GM18498 (cell line): ENCODE data around the gene ATP6V1D.
"Not testable (repeated sequence)": the region's sequence is repeated elsewhere in the genome, so short reads cannot be mapped to it uniquely, and the experiment has no call there.

ENCODE experiments used
- ATAC-seq: cut with Tn5 transposase; IDR thresholded peaks from one replicate; pipeline ENCODE4 v1.9.1; 2021; ENCODE audit warnings: mild to moderate bottlenecking, moderate library complexity; ENCODE audit not compliant: unreplicated experiment

The ATP6V1D gene

GRCh38 chr14:67359775-67360469 lies at the start of gene ATP6V1D, which contains the start of gene EIF2S1:
ATP6V1D (minus strand) TSS chr14:67359804; CDS start chr14:67359698, 106 bp downstream.
EIF2S1 (plus strand) TSS chr14:67360328; CDS start chr14:67364768, 4,440 bp downstream.
- ATAC-seq: peak; percentile 89

- ATAC-seq: not testable (repeated sequence)
Observed at GRCh38 chr14:67408122-67408801, 48.7 kb upstream of the ATP6V1D start.

- no peak for ATAC-seq
Observed at GRCh38 chr14:67405771-67406170, 46.2 kb upstream of the ATP6V1D start.

- ATAC-seq: no peak
Observed at GRCh38 chr14:67400434-67400833, 40.8 kb upstream of the ATP6V1D start.

GRCh38 chr14:67397536-67397935 lies 37.9 kb upstream of the ATP6V1D start:
- no peak for ATAC-seq

GRCh38 chr14:67396381-67396970 lies 36.9 kb upstream of the ATP6V1D start:
- no peak for ATAC-seq

GRCh38 chr14:67395876-67396189 lies 36.2 kb upstream of the ATP6V1D start:
- no peak for ATAC-seq

- ATAC-seq: no peak
Observed at GRCh38 chr14:67395086-67395875, 35.7 kb upstream of the ATP6V1D start.

- ATAC-seq: no peak
Observed at GRCh38 chr14:67393689-67394088, 34.1 kb upstream of the ATP6V1D start.

GRCh38 chr14:67392800-67393199 lies 33.2 kb upstream of the ATP6V1D start:
- no peak for ATAC-seq

GRCh38 chr14:67392123-67392522 lies 32.5 kb upstream of the ATP6V1D start:
- no peak for ATAC-seq

- ATAC-seq: no peak
Observed at GRCh38 chr14:67391268-67391667, 31.7 kb upstream of the ATP6V1D start.

- no peak for ATAC-seq
Observed at GRCh38 chr14:67389811-67390534, 30.4 kb upstream of the ATP6V1D start.

GRCh38 chr14:67389275-67389674 lies 29.7 kb upstream of the ATP6V1D start:
- ATAC-seq: no peak

- no peak for ATAC-seq
Observed at GRCh38 chr14:67387195-67387594, 27.6 kb upstream of the ATP6V1D start.

- ATAC-seq: no peak
Observed at GRCh38 chr14:67385618-67386017, 26.0 kb upstream of the ATP6V1D start.

GRCh38 chr14:67385120-67385519 lies 25.5 kb upstream of the ATP6V1D start:
- no peak for ATAC-seq

- no peak for ATAC-seq
Observed at GRCh38 chr14:67377916-67378315, 18.3 kb upstream of the ATP6V1D start.

GRCh38 chr14:67373347-67373746 lies 13.7 kb upstream of the ATP6V1D start:
- ATAC-seq: peak; percentile 50

GRCh38 chr14:67372833-67373232 lies 13.2 kb upstream of the ATP6V1D start:
- no peak for ATAC-seq
